Caco-2 (cell line): ENCODE measurements around the gene MED6. TPM values are rescaled to one million over a fixed set of nuclear protein-coding genes. Genes with fewer than 3 reads are reported as not detected.
A peak's percentile ranks its signal among the peaks of the same experiment; 100 is the strongest.

Experiments
- BruUV-seq: library from RNA; stranded (reverse); fragments of 400-500 nt; replicated peaks from 2 replicates; lab custom pipeline; 2021; lab: Mats Ljungman, UMichigan
- CTCF ChIA-PET: fragments of 300-600 bp; sonication (Branson Sonifier 250); formaldehyde crosslinking; loops from one replicate; lab custom pipeline; 2022; ENCODE audit warnings: antibody characterized with exemption; lab: Charles Lee
- POLR2A ChIA-PET: fragments of 300-600 bp; sonication (Branson Sonifier 250); formaldehyde crosslinking; loops from one replicate; lab custom pipeline; 2022; ENCODE audit warnings: antibody characterized with exemption; lab: Charles Lee
- DNase-seq, 2 experiments: peaks; one replicate each; pipeline versions ENCODE4 v3.0.0 to v3.0.0-alpha.2; 2020 to 2022
- H3K27me3 ChIP-seq: replicated peaks from 2 replicates; pipeline ENCODE4 v1.6.0; 2011; ENCODE audit warnings: low read length; ENCODE audit not compliant: control insufficient read depth, insufficient read depth
- H3K36me3 ChIP-seq: 2 replicates; pipeline ENCODE4 v1.5.1; 2011; ENCODE audit warnings: low read length; ENCODE audit not compliant: control insufficient read depth, insufficient read depth
- H3K4me1 ChIP-seq: fragments of 250-450 bp; sonication (Bioruptor Pico); 2 replicates; pipeline ENCODE4 v1.5.1; 2020; ENCODE audit warnings: mild to moderate bottlenecking
- H3K4me3 ChIP-seq: 2 replicates; pipeline ENCODE4 v1.5.1; 2011; ENCODE audit warnings: low read depth, mild to moderate bottlenecking, control low read depth, low read length
- H3K9me3 ChIP-seq: fragments of 250-450 bp; sonication (Bioruptor Pico); 2 replicates; pipeline ENCODE4 v1.5.1; 2020; ENCODE audit warnings: mild to moderate bottlenecking, moderate library complexity
- H3K27ac Mint-ChIP-seq: one replicate; pipeline ENCODE4 v1.8.0; 2022; ENCODE audit warnings: mixed read lengths; ENCODE audit not compliant: unreplicated experiment
- H3K27me3 Mint-ChIP-seq: one replicate; pipeline ENCODE4 v1.8.0; 2022; ENCODE audit warnings: mixed read lengths; ENCODE audit not compliant: insufficient read depth, unreplicated experiment
- H3K36me3 Mint-ChIP-seq: one replicate; pipeline ENCODE4 v1.8.0; 2022; ENCODE audit warnings: mild to moderate bottlenecking, mixed read lengths; ENCODE audit not compliant: insufficient read depth, unreplicated experiment
- H3K4me1 Mint-ChIP-seq: one replicate; pipeline ENCODE4 v1.8.0; 2022; ENCODE audit warnings: low read depth, mixed read lengths; ENCODE audit not compliant: unreplicated experiment
- H3K4me3 Mint-ChIP-seq: one replicate; pipeline ENCODE4 v1.8.0; 2022; ENCODE audit warnings: mild to moderate bottlenecking, moderate library complexity, mixed read lengths; ENCODE audit not compliant: unreplicated experiment
- H3K9me3 Mint-ChIP-seq: one replicate; pipeline ENCODE4 v1.8.0; 2022; ENCODE audit warnings: mixed read lengths; ENCODE audit not compliant: unreplicated experiment
- intact Hi-C: fragments of 100-400 bp; cut with micrococcal nuclease; formaldehyde crosslinking; loops from one replicate; pipeline ENCODE4 v1.10.0; 2022; ENCODE audit not compliant: unreplicated experiment
- total RNA-seq: library from RNA; stranded (reverse); gene quantifications from 2 replicates; pipeline ENCODE4 v1.2.3, GENCODE V29; 2022
- TF ChIP-seq, protein P1 (sequence below), 2 experiments: fragments of 200-600 bp in 1 of 2; IDR thresholded peaks; 1 replicate in 1 of 2; 2 replicates in 1 of 2; pipeline versions ENCODE4 v1.5.1 to v1.8.0; 2011 to 2022; ENCODE audit warnings: antibody characterized with exemption in 1 of 2, control low read depth in 1 of 2, inconsistent platforms in 1 of 2, low read depth in 1 of 2, low read length in 1 of 2, mild to moderate bottlenecking in 1 of 2, moderate library complexity in 1 of 2; ENCODE audit not compliant: insufficient read depth in 1 of 2, severe bottlenecking in 1 of 2, unreplicated experiment in 1 of 2

The MED6 gene
- total RNA-seq, 1 experiment from 2014 or later, result 55.5 TPM

DNA sequence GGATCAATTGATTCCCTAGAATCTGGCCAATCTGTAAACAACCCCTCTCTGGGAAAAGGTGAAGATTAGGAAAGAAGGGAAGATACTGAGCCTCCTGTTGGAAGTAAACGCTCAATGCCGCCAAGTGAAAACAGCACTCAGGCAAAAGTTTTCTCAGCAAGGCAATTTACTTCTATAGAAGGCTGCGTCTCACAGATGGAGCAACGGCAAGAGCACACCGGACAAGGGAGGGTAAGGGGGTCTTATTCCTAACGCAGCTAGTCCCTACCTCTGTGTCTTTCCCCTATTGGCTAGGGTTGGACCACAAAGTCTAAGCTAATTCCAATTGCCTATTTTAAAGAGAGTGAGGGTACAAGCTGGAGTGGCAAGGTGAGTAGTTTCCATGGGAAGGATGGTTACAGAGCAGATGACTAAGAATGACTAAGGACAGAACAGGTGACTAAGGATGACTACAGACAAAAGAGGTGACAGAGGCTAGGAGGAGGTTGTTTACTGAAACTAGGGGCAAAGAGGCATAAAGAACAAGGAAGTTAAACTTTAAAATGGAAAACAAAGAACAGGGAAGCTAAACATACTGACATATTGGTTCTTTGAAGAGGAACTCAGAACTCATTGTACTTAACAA is 35.6 kb upstream of the MED6 start:
- peaks cover 8% of the 10 kb centered on the region for H3K27me3 Mint-ChIP-seq
- H3K4me3 ChIP-seq, result no peak overlapping the region
- no peak for DNase-seq
- no peaks in the 10 kb centered on the region for H3K9me3 ChIP-seq
- H3K27ac Mint-ChIP-seq, result no peak overlapping the region
- H3K36me3 ChIP-seq, result no peaks in the 10 kb centered on the region
- POLR2A ChIA-PET, result no interaction called here
- no peak overlapping the region for H3K4me3 Mint-ChIP-seq
- BruUV-seq, result no TSS peak
- intact Hi-C loops, result no loop called here
- no peaks in the 10 kb centered on the region for H3K27me3 ChIP-seq
- TF ChIP-seq, protein P1, sequence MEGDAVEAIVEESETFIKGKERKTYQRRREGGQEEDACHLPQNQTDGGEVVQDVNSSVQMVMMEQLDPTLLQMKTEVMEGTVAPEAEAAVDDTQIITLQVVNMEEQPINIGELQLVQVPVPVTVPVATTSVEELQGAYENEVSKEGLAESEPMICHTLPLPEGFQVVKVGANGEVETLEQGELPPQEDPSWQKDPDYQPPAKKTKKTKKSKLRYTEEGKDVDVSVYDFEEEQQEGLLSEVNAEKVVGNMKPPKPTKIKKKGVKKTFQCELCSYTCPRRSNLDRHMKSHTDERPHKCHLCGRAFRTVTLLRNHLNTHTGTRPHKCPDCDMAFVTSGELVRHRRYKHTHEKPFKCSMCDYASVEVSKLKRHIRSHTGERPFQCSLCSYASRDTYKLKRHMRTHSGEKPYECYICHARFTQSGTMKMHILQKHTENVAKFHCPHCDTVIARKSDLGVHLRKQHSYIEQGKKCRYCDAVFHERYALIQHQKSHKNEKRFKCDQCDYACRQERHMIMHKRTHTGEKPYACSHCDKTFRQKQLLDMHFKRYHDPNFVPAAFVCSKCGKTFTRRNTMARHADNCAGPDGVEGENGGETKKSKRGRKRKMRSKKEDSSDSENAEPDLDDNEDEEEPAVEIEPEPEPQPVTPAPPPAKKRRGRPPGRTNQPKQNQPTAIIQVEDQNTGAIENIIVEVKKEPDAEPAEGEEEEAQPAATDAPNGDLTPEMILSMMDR (IDR thresholded peaks at IDR 0.05; ENCODE audit: insufficient read depth in 1 of 2, low read depth in 1 of 2, low read length in 1 of 2, severe bottlenecking in 1 of 2, unreplicated experiment in 1 of 2), result no peak
- peaks cover 6% of the 10 kb centered on the region; the same call in 1 of the 2 replicates for H3K4me1 ChIP-seq
- H3K36me3 Mint-ChIP-seq, result no peaks in the 10 kb centered on the region
- H3K4me1 Mint-ChIP-seq, result peaks cover 8% of the 10 kb centered on the region
- peaks cover 11% of the 10 kb centered on the region for H3K9me3 Mint-ChIP-seq
- CTCF ChIA-PET, result no interaction called here

DNA sequence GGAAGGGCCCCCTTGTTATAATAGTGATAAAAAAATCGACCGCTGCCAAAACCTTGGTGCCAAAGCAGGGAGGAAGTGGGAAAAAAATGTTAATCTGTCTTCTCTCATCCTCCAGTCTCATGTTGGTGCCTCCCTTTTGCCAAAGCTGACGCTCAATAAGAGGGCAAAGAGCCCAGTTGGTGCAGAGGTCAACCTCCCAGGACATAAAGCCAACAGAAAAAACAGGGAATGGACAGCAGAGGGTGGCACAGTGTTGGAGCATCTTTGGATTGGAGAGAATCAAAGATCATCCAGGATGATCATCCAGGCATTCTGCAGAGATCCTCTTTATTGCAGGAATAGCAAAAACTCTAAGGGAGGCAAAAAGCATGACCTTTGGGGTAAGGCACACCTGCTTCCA is 31.5 kb upstream of the MED6 start:
- POLR2A ChIA-PET, result no interaction called here
- H3K36me3 Mint-ChIP-seq, result no peaks in the 10 kb centered on the region
- CTCF ChIA-PET, result no interaction called here

DNA sequence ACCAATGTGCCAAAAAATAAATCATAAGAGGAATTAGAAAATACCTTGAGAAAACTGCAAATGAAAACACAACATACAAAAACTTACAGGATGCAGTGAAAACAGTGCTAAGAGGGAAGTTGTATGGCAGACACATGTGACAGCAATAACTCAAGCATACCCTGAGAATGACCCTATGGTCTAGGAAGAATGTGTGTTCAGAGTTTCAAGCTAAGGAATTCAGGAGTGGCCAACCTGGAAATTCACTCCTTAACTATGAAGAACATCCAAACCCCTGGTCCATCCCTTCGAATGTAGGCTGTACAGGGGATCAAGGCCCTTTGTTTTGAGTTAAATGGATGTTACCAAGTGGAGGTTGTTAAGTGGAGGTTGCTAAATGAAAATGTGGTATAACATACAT is 24.5 kb upstream of the MED6 start:
- intact Hi-C loops, result no loop called here
- peaks cover 16% of the 10 kb centered on the region for H3K9me3 ChIP-seq
- peaks cover 6% of the 10 kb centered on the region for H3K4me1 Mint-ChIP-seq
- no peaks in the 10 kb centered on the region for H3K27me3 ChIP-seq
- no peak overlapping the region for H3K4me3 ChIP-seq
- TF ChIP-seq, protein P1 (IDR thresholded peaks at IDR 0.05; ENCODE audit: insufficient read depth in 1 of 2, low read depth in 1 of 2, low read length in 1 of 2, severe bottlenecking in 1 of 2, unreplicated experiment in 1 of 2), result no peak
- BruUV-seq, result no TSS peak
- H3K9me3 Mint-ChIP-seq, result peaks cover 21% of the 10 kb centered on the region
- DNase-seq, result peak in 1 of 2 experiments; percentile 9
- no peak overlapping the region for H3K4me3 Mint-ChIP-seq
- POLR2A ChIA-PET, result no interaction called here
- 0 out of 2 replicates have a peak, but pooled peaks cover 6% of the 10 kb centered on the region for H3K4me1 ChIP-seq
- no peaks in the 10 kb centered on the region for H3K36me3 ChIP-seq
- CTCF ChIA-PET, result no interaction called here
- no peaks in the 10 kb centered on the region for H3K27me3 Mint-ChIP-seq
- H3K36me3 Mint-ChIP-seq, result no peaks in the 10 kb centered on the region
- H3K27ac Mint-ChIP-seq, result peak overlapping the region; percentile 56

More for the DNA sequence above, 31.5 kb upstream of the MED6 start:
- Histone ChIP-seq H3K4me3 (no peak overlapping the region), H3K27me3 (no peaks in the 10 kb centered on the region), H3K9me3 (peaks cover 11% of the 10 kb centered on the region), H3K36me3 (no peaks in the 10 kb centered on the region), H3K4me1 (no peaks in the 10 kb centered on the region)
- TF ChIP-seq, protein P1 (IDR thresholded peaks at IDR 0.05; ENCODE audit: insufficient read depth in 1 of 2, low read depth in 1 of 2, low read length in 1 of 2, severe bottlenecking in 1 of 2, unreplicated experiment in 1 of 2), result no peak
- H3K4me1 Mint-ChIP-seq, result no peaks in the 10 kb centered on the region
- H3K9me3 Mint-ChIP-seq, result peaks cover 13% of the 10 kb centered on the region
- intact Hi-C loops, result no loop called here
- H3K4me3 Mint-ChIP-seq, result no peak overlapping the region
- H3K27ac Mint-ChIP-seq, result no peak overlapping the region
- no TSS peak for BruUV-seq
- DNase-seq, result no peak
- H3K27me3 Mint-ChIP-seq, result peaks cover 6% of the 10 kb centered on the region
